Mammary epithelial cell (primary cell): Measurements from ENCODE around the gene RAE1.

Experiments
- EZH2 ChIP-seq: IDR thresholded peaks from 2 replicates; pipeline ENCODE4 v1.6.1; 2012; ENCODE audit warnings: low read length, inconsistent platforms, borderline replicate concordance
- TF ChIP-seq, protein P1 (sequence below), 2 donors: IDR thresholded peaks in 1 of 2; conservative IDR thresholded peaks in 1 of 2; 2 replicates each; pipeline ENCODE4 v1.5.1; 2011 to 2012; ENCODE audit warnings: inconsistent platforms in 2 of 2, low read length in 2 of 2, mild to moderate bottlenecking in 2 of 2, control low read depth in 1 of 2, low read depth in 1 of 2; ENCODE audit not compliant: insufficient read depth in 1 of 2; ENCODE audit errors: extremely low read depth in 1 of 2

GRCh38 chr20:57425150-57426013 is 74.3 kb downstream of the RAE1 start:
- TF ChIP-seq EZH2: no peak
- TF ChIP-seq, protein P1, sequence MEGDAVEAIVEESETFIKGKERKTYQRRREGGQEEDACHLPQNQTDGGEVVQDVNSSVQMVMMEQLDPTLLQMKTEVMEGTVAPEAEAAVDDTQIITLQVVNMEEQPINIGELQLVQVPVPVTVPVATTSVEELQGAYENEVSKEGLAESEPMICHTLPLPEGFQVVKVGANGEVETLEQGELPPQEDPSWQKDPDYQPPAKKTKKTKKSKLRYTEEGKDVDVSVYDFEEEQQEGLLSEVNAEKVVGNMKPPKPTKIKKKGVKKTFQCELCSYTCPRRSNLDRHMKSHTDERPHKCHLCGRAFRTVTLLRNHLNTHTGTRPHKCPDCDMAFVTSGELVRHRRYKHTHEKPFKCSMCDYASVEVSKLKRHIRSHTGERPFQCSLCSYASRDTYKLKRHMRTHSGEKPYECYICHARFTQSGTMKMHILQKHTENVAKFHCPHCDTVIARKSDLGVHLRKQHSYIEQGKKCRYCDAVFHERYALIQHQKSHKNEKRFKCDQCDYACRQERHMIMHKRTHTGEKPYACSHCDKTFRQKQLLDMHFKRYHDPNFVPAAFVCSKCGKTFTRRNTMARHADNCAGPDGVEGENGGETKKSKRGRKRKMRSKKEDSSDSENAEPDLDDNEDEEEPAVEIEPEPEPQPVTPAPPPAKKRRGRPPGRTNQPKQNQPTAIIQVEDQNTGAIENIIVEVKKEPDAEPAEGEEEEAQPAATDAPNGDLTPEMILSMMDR (conservative IDR thresholded peaks at IDR 0.05 in 1 of 2, IDR thresholded peaks at IDR 0.05 in 1 of 2; ENCODE audit: extremely low read depth in 1 of 2, insufficient read depth in 1 of 2, low read depth in 1 of 2, low read length in 2 of 2): no peak
